GM08714 (cell line): ENCODE measurements around the gene GCNT3.

Experiments used
- H3K4me3 ChIP-seq: fragments of 200-500 bp; sonication (Bioruptor generic); 2 replicates; pipeline ENCODE4 v1.5.1; 2014; ENCODE audit warnings: mild to moderate bottlenecking, low read length, inconsistent platforms
- ZNF274 ChIP-seq: IDR thresholded peaks from 2 replicates; pipeline ENCODE4 v1.6.1; 2012; ENCODE audit warnings: mild to moderate bottlenecking, low read depth, low read length

GCNT3 gene

DNA sequence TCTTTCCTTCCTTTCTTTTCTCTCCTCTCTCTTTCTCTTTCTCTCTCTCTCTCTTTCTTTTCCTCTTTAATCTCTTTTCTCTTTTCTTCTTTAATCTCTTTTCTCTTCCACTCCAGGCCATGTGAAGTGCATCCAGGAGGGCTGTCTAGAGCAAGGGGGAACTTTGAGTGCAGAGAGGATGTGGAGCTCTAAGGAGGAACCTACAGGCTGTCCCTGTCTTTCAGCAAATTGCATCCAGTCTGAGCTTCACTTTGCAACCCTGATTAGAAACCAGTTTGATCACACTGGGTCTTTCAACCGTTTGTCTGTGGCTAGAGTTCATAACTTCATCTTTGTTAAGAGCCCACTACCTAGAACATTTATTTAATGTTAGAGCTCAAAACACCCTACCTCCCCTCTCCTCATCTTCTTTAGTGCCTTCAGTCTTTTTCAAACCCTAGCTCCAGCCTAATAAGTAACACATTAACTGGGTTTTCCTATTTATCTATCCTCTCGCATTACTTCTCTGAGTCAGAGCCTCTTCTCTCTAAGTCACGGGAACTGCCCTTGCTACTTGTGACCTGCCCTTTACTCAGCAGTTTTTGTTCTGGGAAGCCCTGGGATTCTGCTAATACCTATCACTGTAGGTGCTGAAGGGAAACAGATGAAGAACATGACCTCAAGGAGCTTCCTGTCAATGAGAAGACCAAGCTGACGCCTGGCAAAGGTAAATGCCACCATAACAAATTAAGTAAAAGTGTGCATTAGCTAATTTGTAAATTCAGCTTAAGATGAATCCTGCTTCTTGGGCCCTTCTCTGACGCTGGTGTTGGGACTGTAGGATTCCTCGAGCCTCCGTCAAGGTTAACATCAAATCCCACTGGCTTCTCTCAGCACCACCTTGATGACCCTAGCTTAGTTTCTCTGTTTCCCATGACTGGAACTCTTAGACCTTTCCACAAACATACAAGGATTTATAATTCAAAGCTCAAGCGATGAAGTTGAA is at the start of gene GCNT3:
GCNT3 (plus strand) TSS at position 508 of the 985 bp plus-strand sequence. CDS start 6,456 bp downstream, outside the sequence.
- TF ChIP-seq ZNF274: no peak
- H3K4me3 ChIP-seq: no peak within 1 kb of the TSS

DNA sequence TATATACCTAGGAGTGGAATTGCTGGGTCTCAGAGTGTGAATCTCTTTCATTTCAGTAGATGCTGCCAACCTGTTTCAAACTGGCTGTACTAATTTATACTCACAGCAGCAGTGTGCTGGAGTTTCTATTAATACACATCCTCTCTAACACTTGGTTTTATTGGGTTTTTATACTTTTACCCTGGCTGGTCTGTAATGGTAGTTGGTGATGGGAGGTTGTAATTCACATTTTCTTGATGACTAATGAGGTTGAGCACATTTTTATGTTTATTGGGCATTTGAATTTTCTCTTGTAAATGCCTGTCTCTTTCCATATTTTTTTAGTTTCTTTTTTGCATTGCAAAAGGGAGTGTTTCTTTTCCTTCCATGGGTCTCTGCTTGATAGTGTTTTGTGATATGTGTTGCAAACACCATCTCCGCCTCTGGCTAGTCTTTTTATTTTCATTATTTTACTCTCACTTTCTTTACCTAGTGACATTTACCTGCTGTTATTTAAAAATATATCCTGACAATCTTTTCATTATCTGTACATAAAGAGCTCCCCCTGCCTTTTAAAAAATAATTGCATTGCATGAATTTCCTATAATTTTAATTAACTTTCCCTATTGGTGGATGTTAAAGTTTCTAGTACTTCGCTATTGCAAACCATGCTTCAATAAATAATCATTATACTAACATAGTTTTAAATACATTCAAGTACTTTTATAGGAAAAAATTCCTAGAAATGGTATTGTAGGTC is 49.0 kb upstream of the GCNT3 start:
- TF ChIP-seq ZNF274: no peak
- H3K4me3 ChIP-seq: no peak overlapping the region

DNA sequence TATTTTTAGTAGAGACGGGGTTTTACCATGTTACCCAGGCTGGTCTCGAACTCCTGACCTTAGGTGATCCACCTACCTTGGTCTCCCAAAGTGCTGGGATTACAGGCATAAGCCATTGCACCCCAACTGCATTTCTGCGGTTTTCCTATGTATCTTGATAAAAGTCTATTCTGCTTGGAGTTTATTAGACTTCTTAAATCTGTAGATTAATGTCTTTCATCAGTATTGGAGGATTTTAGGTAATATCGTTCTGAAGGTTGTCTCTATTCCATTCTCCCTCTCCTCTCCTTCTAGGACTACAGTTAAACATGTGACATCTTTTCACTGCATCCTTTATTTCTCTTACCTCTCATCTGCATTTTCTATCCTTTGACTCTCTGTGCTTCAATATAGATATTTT is 46.3 kb upstream of the GCNT3 start:
- H3K4me3 ChIP-seq: no peak overlapping the region
- no peak for TF ChIP-seq ZNF274

- TF ChIP-seq ZNF274: no peak
- no peak overlapping the region for H3K4me3 ChIP-seq
These were observed 44.3 kb upstream of the GCNT3 start for GRCh38 chr15:59567324-59567723.

- TF ChIP-seq ZNF274: no peak
- no peak overlapping the region for H3K4me3 ChIP-seq
These were observed 42.1 kb upstream of the GCNT3 start for GRCh38 chr15:59569477-59569876.

DNA sequence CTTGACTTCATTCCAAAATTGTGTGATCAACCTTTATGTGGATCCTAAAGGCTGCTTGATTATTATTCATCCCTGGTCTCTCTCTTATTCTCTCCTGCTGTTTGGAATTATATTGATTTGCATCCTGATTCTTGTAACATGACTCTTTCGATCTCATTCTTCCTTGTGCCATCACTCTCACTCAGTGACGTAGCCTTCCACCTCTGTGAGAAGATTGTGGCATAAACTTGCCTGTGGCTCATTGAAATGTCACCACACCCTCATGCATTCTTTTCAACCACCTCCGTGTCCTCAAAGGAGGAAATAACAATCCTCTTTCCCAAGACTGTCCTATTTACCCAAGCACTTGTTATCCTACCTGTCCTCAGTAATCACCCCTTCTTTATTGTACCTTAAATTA is 41.3 kb upstream of the GCNT3 start:
- H3K4me3 ChIP-seq: no peak overlapping the region
- TF ChIP-seq ZNF274: no peak

- TF ChIP-seq ZNF274: no peak
- H3K4me3 ChIP-seq: no peak overlapping the region
These were observed 40.0 kb upstream of the GCNT3 start for GRCh38 chr15:59571606-59572005.

GRCh38 chr15:59583088-59583487 is 28.5 kb upstream of the GCNT3 start:
- H3K4me3 ChIP-seq: no peak overlapping the region

GRCh38 chr15:59587085-59587826 is 24.3 kb upstream of the GCNT3 start:
- H3K4me3 ChIP-seq: no peak overlapping the region
- no peak for TF ChIP-seq ZNF274

More at GRCh38 chr15:59583088-59583487, 28.5 kb upstream of the GCNT3 start:
- TF ChIP-seq ZNF274: no peak

DNA sequence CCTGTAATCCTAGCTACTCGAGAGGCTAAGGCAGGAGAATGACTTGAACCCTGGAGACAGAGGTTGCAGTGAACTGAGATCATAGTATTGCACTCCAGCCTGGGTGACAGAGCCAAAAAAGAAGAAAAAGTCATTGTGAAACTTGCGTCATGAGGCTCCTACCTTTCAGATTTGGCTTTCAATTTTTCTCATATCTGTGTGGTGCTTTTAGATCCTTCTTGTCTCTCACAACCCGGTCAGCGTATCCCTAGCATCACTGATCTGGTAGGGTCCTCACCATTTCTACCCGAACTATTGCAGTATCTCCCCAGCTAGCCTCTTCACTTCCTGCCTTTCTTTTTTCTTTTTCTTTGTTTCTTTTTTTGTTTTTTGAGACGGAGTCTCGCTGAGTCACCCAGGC is 21.6 kb upstream of the GCNT3 start:
- TF ChIP-seq ZNF274: no peak
- H3K4me3 ChIP-seq: no peak overlapping the region

DNA sequence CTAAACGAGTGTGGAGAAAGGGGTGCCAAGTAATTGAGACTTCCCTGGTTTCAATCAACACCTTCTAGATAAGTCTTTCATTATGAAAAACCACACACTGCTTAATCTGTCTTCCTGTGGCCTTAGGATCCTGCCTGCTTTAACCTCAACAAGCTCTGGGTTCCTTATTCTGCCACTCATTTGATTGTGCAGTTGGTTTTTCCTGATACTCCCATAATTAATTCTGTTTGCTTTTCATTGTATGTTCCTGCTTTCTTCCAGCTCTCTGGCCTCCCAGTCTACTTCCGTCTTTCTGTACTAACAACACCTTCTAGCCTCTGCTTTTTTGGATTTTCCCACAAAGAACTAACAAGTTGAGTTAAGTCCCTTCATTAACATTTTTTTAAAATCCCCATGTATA is 20.2 kb upstream of the GCNT3 start:
- no peak for TF ChIP-seq ZNF274
- H3K4me3 ChIP-seq: no peak overlapping the region

DNA sequence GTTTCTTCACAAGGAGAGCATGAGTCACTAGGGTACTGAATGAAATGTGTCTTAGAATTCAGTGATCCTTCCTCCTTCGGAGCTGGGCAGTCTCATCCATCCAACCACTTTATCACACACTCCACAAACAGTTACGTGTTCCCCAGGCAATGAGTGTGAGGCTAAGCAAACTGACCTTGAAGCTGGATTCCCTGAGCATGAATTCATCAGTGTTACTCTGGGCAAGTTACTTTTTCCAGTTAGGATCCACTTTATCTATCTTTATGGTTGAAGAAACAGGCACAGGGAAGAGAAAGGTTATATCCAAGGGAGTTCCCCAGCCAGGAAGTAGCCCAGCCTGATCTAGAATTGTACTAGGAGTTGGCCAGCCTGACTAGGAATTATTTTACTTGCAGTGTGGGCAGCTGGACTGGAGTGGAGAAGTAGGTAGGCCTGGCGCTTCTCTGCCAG is 17.1 kb upstream of the GCNT3 start:
- TF ChIP-seq ZNF274: no peak
- no peak overlapping the region for H3K4me3 ChIP-seq

DNA sequence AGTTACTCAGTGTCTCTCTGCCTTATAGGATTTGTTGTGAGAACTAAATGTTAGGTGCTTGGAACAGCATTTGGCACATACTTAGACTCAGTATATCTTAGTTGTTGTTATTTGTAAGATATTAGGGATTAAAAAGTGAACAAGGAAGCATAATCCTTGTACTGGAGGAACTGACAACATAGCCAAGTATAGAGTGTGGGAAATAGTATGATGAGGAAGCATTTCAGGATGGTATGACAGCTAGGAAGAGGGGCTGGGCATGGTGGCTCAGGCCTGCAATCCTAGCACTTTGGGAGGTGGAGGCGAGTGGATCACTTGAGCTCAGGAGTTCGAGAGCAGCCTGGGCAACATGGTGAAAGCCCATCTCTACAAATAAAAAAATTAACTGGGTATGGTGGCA is 16.6 kb upstream of the GCNT3 start:
- H3K4me3 ChIP-seq: no peak overlapping the region
- TF ChIP-seq ZNF274: no peak

DNA sequence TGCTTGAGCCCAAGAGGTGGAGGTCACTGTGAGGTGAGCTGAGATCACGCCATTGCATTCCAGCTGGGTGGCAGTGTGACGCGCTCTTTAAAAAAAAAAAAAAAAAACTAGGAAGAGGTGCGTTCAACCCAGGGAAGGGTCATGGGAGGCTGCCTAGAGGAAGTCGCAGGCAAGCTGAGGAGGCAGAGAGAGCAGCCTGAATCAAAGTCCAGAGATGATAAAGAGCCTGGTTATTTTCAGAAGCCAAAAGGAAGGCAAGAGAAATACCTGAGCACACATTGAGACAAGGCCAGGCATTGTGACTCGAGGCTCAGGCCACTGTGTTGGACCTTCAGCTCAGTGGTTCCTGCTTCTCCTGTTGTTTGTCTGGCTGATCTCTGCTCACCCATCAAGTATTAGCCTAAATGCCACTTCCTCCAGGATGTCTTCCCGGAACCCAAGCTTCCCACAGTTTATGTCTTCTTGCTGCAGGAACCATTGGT is 16.1 kb upstream of the GCNT3 start:
- H3K4me3 ChIP-seq: no peak overlapping the region
- TF ChIP-seq ZNF274: no peak
